Measurements from ENCODE around the gene SPON1. TPM values are rescaled to one million over a fixed set of nuclear protein-coding genes. Genes with fewer than 3 reads are reported as not detected.

Gene SPON1
- total and polyA plus RNA-seq, 2 of the 8 experiments (the other 6 are each of a cell fraction or from before 2014, with no cell fraction given), result 1.5 to 5.4 TPM

GRCh38 chr11:14300661-14301304 lies 338.3 kb downstream of the SPON1 start:
- POLR2A ChIA-PET (ENCODE audit: partially characterized antibody), result interaction anchor here (0.6 to 2.2 kb wide), 11 partner anchors 10 to 122 kb away, joined by 3 to 11 read pairs (median 4); no protein-coding TSS in a partner anchor
- TF ChIP-seq YY1 (IDR thresholded peaks at IDR 0.05; ENCODE audit: low read depth, low read length) (peak; percentile 38; the same call in 1 of the 2 replicates), RAD21 (IDR thresholded peaks at IDR 0.05 in 1 of 2, conservative IDR thresholded peaks at IDR 0.05 in 1 of 2; ENCODE audit: low read depth in 2 of 2, low read length in 2 of 2) (peak; percentile 94 to 96), SP4 (IDR thresholded peaks at IDR 0.05; ENCODE audit: low read length) (no peak), GABPA (IDR thresholded peaks at IDR 0.05; ENCODE audit: borderline replicate concordance, insufficient read depth, low read length) (no peak), JUN (IDR thresholded peaks at IDR 0.05; ENCODE audit: low read depth, low read length) (no peak), SP1 (IDR thresholded peaks at IDR 0.05; ENCODE audit: low read depth, low read length) (no peak), SIX5 (IDR thresholded peaks at IDR 0.05; ENCODE audit: low read depth, low read length) (no peak), RFX5 (IDR thresholded peaks at IDR 0.05; ENCODE audit: borderline replicate concordance, low read depth, low read length) (no peak), SIRT6 (IDR thresholded peaks at IDR 0.05; ENCODE audit: low read length) (no peak), TBP (IDR thresholded peaks at IDR 0.05; ENCODE audit: low read depth, low read length) (no peak)
- TF ChIP-seq, protein P1, sequence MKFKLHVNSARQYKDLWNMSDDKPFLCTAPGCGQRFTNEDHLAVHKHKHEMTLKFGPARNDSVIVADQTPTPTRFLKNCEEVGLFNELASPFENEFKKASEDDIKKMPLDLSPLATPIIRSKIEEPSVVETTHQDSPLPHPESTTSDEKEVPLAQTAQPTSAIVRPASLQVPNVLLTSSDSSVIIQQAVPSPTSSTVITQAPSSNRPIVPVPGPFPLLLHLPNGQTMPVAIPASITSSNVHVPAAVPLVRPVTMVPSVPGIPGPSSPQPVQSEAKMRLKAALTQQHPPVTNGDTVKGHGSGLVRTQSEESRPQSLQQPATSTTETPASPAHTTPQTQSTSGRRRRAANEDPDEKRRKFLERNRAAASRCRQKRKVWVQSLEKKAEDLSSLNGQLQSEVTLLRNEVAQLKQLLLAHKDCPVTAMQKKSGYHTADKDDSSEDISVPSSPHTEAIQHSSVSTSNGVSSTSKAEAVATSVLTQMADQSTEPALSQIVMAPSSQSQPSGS (IDR thresholded peaks at IDR 0.05; ENCODE audit: low read length), result peak; percentile 21; the same call in 1 of the 2 replicates

More at GRCh38 chr11:14300661-14301304, 338.3 kb downstream of the SPON1 start:
- Histone ChIP-seq H3K23me2 (ENCODE audit: low read depth, low read length) (peaks cover 2% of the 10 kb centered on the region; the same call in 1 of the 2 replicates), H2BK5ac (ENCODE audit: low read depth, low read length) (no peak overlapping the region), H3K27me3 (replicated peaks in 1 of 4; ENCODE audit: control insufficient read depth in 3 of 4, extremely low read depth in 1 of 4, insufficient read depth in 3 of 4, low read length in 3 of 4) (no peaks in the 10 kb centered on the region), H3K79me1 (ENCODE audit: low read depth, low read length) (peaks cover 9% of the 10 kb centered on the region), H4K20me1 (replicated peaks in 1 of 2; ENCODE audit: control insufficient read depth in 1 of 2, insufficient read depth in 2 of 2, low read length in 2 of 2) (peaks cover 16 to 17% of the 10 kb centered on the region in 2 experiments), H2BK12ac (ENCODE audit: low read depth, low read length) (no peak overlapping the region), H3K36me3 (ENCODE audit: control insufficient read depth in 2 of 4, insufficient read depth in 4 of 4, low read length in 3 of 4) (peaks cover 0 to under 1% (median 0%) of the 10 kb centered on the region in 4 experiments; a peak in 1 of 8 replicates), H4K5ac (ENCODE audit: insufficient read length, low read depth, low read length) (no peak overlapping the region), H3K4me1 (replicated peaks in 1 of 4; ENCODE audit: control insufficient read depth in 3 of 4, insufficient read depth in 4 of 4, low read length in 3 of 4) (peaks cover 0 to 27% (median 5%) of the 10 kb centered on the region in 4 experiments; a peak in 5 of 7 replicates), H3K9ac (replicated peaks in 1 of 4; ENCODE audit: extremely low read depth in 1 of 4, low read depth in 3 of 4, low read length in 3 of 4) (no peak overlapping the region), H4K8ac (ENCODE audit: extremely low read depth, insufficient read depth, low read length) (no peak overlapping the region), H2BK20ac (ENCODE audit: low read length) (no peak overlapping the region), H2AFZ (ENCODE audit: low read length) (no peak overlapping the region), H3K27ac (ENCODE audit: low read depth, low read length) (no peak overlapping the region), H3K79me2 (ENCODE audit: control insufficient read depth in 1 of 2, insufficient read depth in 2 of 2, low read length in 2 of 2) (peaks cover 41 to 100% of the 10 kb centered on the region in 2 experiments), H2AK5ac (ENCODE audit: low read depth, low read length) (no peak overlapping the region), H3K56ac (replicated peaks; ENCODE audit: insufficient read length, low read depth, low read length) (no peak overlapping the region), H3K4me3 (ENCODE audit: extremely low read depth in 1 of 4, insufficient read depth in 2 of 4, low read depth in 3 of 4, low read length in 4 of 4) (no peak overlapping the region), H3K9me3 (ENCODE audit: insufficient read depth in 2 of 2, low read depth in 1 of 2, low read length in 1 of 2) (no peaks in the 10 kb centered on the region), H3K18ac (ENCODE audit: extremely low read depth, low read length) (no peak overlapping the region), H2BK120ac (replicated peaks; ENCODE audit: low read depth, low read length) (no peak overlapping the region), H3K23ac (ENCODE audit: insufficient read length) (no peak overlapping the region), H2BK15ac (ENCODE audit: low read length) (no peak overlapping the region), H4K91ac (replicated peaks; ENCODE audit: insufficient read length, low read length) (no peak overlapping the region), H3K4me2 (ENCODE audit: insufficient read depth in 1 of 2, low read depth in 2 of 2, low read length in 2 of 2) (0 out of 4 replicates have a peak overlapping the region, but pooled peaks of 1 of the 2 experiments have one; percentile 7), H3K4ac (replicated peaks; ENCODE audit: insufficient read length, low read depth, low read length) (no peak overlapping the region), H3K14ac (ENCODE audit: insufficient read length) (no peak overlapping the region)
- CTCF ChIA-PET (ENCODE audit: partially characterized antibody), result interaction anchor here (0.6 to 17.5 kb wide), 40 partner anchors 8 to 528 kb away, joined by 3 to 312 read pairs (median 6); no protein-coding TSS in a partner anchor
- DNase-seq (ENCODE audit: low read depth in 1 of 2, low spot score in 2 of 2) (peak in 1 of 2 experiments; percentile 23), FAIRE-seq (peak; percentile 98)
- WGBS, 2 experiments (ENCODE audit: extremely low coverage in 1 of 2, insufficient coverage in 1 of 2, insufficient read length in 1 of 2, insufficient replicate concordance in 2 of 2, low coverage in 1 of 2, low lambda C conversion rate in 2 of 2, missing lambda C conversion rate in 1 of 2), result 45% methylated on average over 6 of the region's 6 CpGs; no CpG with 5 or more reads in 1 of the 2 experiments
